Spleen (tissue), 11 donors: Measurements from ENCODE around the gene MFN2. TPM values are rescaled to one million over a fixed set of nuclear protein-coding genes. Genes with fewer than 3 reads are reported as not detected.
A peak's percentile ranks its signal among the peaks of the same experiment; 100 is the strongest.

Source experiments
- DNase-seq: peaks from one replicate; pipeline ENCODE4 v3.0.0-alpha.2; 2020
- H3K27ac ChIP-seq, 8 donors: fragments of 200-600 bp; sonication (generic) in 7 of 8; 1 replicate in 4 of 8; 2 replicates in 4 of 8; pipeline versions ENCODE4 v1.5.0 to v1.8.0; 2016 to 2021; ENCODE audit warnings: inconsistent platforms in 4 of 8, mild to moderate bottlenecking in 4 of 8, moderate library complexity in 1 of 8
- H3K27me3 ChIP-seq, 7 donors: fragments of 200-600 bp; sonication (generic) in 6 of 7; replicated peaks in 1 of 7; 1 replicate in 4 of 7; 2 replicates in 3 of 7; pipeline versions ENCODE4 v1.5.0 to v1.8.0; 2016 to 2021; ENCODE audit warnings: inconsistent platforms in 3 of 7, mild to moderate bottlenecking in 1 of 7
- H3K36me3 ChIP-seq, 6 donors: fragments of 200-600 bp; sonication (generic) in 5 of 6; 1 replicate in 4 of 6; 2 replicates in 2 of 6; pipeline versions ENCODE4 v1.5.0 to v1.8.0; 2016 to 2021; ENCODE audit warnings: inconsistent platforms in 2 of 6
- H3K4me1 ChIP-seq, 6 donors: fragments of 200-600 bp; sonication (generic) in 5 of 6; 1 replicate in 3 of 6; 2 replicates in 3 of 6; pipeline versions ENCODE4 v1.5.0 to v1.8.0; 2016 to 2021; ENCODE audit warnings: inconsistent platforms in 3 of 6
- H3K4me3 ChIP-seq, 8 donors: fragments of 200-600 bp; sonication (generic) in 7 of 8; 1 replicate in 4 of 8; 2 replicates in 4 of 8; pipeline versions ENCODE4 v1.5.0 to v1.8.0; 2016 to 2021; ENCODE audit warnings: inconsistent platforms in 4 of 8, mild to moderate bottlenecking in 4 of 8, moderate library complexity in 2 of 8
- H3K9me3 ChIP-seq, 8 donors: fragments of 200-600 bp; sonication (generic) in 7 of 8; 1 replicate in 4 of 8; 2 replicates in 4 of 8; pipeline versions ENCODE4 v1.5.0 to v1.8.0; 2016 to 2021; ENCODE audit warnings: inconsistent platforms in 4 of 8
- POLR2A ChIP-seq, 3 donors: fragments of 450-650 bp; IDR thresholded peaks; one replicate each; pipeline ENCODE4 v1.5.1; 2017; ENCODE audit warnings: antibody characterized with exemption in 3 of 3, mild to moderate bottlenecking in 1 of 3
- POLR2AphosphoS5 ChIP-seq, 3 donors: sonication (generic); formaldehyde crosslinking; IDR thresholded peaks; one replicate each; pipeline ENCODE4 v1.5.1; 2017; ENCODE audit warnings: antibody characterized with exemption in 3 of 3
- WGBS, 5 donors: extraction: QIAGEN DNeasy Blood & Tissue Kit in 3 of 5; methylation state at CpG; one replicate each; pipeline versions ENCODE4 v1.1.5 to v1.1.7; 2013 to 2018; 5-methylcytosine and 5-hydroxymethylcytosine counted together
- intact Hi-C: fragments of 100-400 bp; cut with DNase I; formaldehyde crosslinking; loops from one replicate; pipeline ENCODE4 v1.15.0; 2023; ENCODE audit warnings: low total_unique reads
- polyA plus RNA-seq, 3 donors: library from polyadenylated mRNA; stranded (reverse); fragments of 200-250 nt; gene quantifications; one replicate each; pipeline ENCODE4 v1.2.1, GENCODE V29; 2013
- total RNA-seq, 7 donors: library from RNA; depleted of rRNA in 3 of 7; stranded (reverse); fragments of >200 nt in 3 of 7; fragmentation: NEBNext Ultra II Directional in 4 of 7; extraction: Animal tissue kit (Norgen Biotek cat#: 25700) in 4 of 7; gene quantifications; one replicate each; pipeline versions ENCODE4 v1.1.0 to v1.2.1, GENCODE V29; 2016 to 2021
- TF ChIP-seq, protein P1 (sequence below), 11 experiments: fragments of 200-600 bp in 7 of 11; fragments of 450-650 bp in 4 of 11; sonication (generic) in 4 of 11; IDR thresholded peaks in 8 of 11; conservative IDR thresholded peaks in 3 of 11; 1 replicate in 7 of 11; 2 replicates in 4 of 11; pipeline versions ENCODE4 v1.4.0 to v1.8.0; 2016 to 2021; ENCODE audit warnings: antibody characterized with exemption in 11 of 11, inconsistent platforms in 4 of 11, mild to moderate bottlenecking in 1 of 11
- donor health status: healthy with polysubstance abuse.
- donor health status: DM: no; HTN: no; CAD: no; lungs with moderate emphysema.
- donor health status: DM: no; HTN: no; CAD: no.
- donor health status: Bipolar disorder and iron deficiency.
- donor health status: healthy.
- donor health status: DM: no; HTN: no; CAD: no.
- donor health status: DM: yes; HTN: yes; CAD: no.

Gene MFN2
- total and polyA plus RNA-seq, 10 donors, result 14.8 to 69.6 (median 60.5) TPM

DNA sequence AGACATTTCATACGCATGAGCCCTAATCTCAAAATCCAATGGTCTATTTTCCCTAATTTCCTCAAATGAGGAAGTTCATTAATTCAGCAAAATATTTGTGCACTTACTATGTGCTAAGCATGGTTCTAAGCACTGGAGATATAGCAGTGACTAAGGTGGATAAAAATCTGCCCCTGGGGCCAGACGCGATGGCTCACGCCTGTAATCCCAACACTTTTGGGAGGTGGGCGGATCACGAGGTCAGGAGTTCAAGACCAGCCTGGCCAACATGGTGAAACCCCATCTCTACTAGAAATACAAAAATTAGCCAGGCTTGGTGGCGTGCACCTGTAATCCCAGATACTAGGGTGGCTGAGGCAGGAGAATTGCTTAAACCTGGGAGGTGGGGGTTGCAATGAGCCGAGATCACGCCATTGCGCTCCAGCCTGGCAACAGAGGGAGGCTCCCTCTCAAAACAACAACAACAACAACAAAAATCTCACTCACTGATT is 34.8 kb downstream of the MFN2 start:
- no peaks in the 10 kb centered on the region for H3K27me3 ChIP-seq
- DNase-seq, result no peak
- no peak for TF ChIP-seq POLR2AphosphoS5 (IDR thresholded peaks at IDR 0.05)
- TF ChIP-seq, protein P1, sequence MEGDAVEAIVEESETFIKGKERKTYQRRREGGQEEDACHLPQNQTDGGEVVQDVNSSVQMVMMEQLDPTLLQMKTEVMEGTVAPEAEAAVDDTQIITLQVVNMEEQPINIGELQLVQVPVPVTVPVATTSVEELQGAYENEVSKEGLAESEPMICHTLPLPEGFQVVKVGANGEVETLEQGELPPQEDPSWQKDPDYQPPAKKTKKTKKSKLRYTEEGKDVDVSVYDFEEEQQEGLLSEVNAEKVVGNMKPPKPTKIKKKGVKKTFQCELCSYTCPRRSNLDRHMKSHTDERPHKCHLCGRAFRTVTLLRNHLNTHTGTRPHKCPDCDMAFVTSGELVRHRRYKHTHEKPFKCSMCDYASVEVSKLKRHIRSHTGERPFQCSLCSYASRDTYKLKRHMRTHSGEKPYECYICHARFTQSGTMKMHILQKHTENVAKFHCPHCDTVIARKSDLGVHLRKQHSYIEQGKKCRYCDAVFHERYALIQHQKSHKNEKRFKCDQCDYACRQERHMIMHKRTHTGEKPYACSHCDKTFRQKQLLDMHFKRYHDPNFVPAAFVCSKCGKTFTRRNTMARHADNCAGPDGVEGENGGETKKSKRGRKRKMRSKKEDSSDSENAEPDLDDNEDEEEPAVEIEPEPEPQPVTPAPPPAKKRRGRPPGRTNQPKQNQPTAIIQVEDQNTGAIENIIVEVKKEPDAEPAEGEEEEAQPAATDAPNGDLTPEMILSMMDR (IDR thresholded peaks at IDR 0.05 in 8 of 11, conservative IDR thresholded peaks at IDR 0.05 in 3 of 11), result no peak
- no peak for TF ChIP-seq POLR2A (IDR thresholded peaks at IDR 0.05)
- peaks cover 0 to 49% (median 32%) of the 10 kb centered on the region in 6 donors for H3K36me3 ChIP-seq
- intact Hi-C loops, result no loop called here
- 74 to 86% (median 81%) methylated on average over 10 of the region's 10 CpGs for WGBS, 5 donors
- no peaks in the 10 kb centered on the region for H3K9me3 ChIP-seq
- peaks cover 0 to 37% (median 15%) of the 10 kb centered on the region in 6 donors for H3K4me1 ChIP-seq
- no peak overlapping the region for H3K4me3 ChIP-seq
- H3K27ac ChIP-seq, result peak overlapping the region in 5 of 8 donors; percentile 37 to 67 (median 58)

DNA sequence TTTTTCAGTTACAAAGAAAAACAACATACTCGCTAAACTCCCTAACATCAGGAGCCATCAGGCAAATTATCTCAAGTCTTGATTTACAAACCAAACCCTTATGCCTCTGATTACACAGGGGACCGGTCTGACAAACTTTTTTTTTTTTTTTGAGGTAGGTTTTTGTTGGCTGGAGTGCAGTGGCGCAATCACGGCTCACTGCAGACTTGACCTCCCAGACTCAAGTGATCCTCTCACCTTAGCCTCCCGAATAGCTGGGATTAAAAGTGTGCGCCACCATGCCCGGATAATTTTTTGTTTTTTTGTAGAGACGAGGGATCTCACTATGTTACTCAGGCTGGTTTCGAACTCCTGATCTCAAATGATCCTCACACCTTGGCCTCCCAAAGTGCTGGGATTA is 35.3 kb downstream of the MFN2 start:
- Histone ChIP-seq H3K4me1 (peaks cover 3 to 41% (median 20%) of the 10 kb centered on the region in 6 donors), H3K27me3 (no peaks in the 10 kb centered on the region), H3K27ac (peak overlapping the region in 4 of 8 donors; percentile 57 to 67 (median 58)), H3K4me3 (no peak overlapping the region), H3K9me3 (no peaks in the 10 kb centered on the region), H3K36me3 (peaks cover 0 to 45% (median 27%) of the 10 kb centered on the region in 6 donors)
- 87 to 97% (median 95%) methylated on average over 9 of the region's 9 CpGs for WGBS, 5 donors
- TF ChIP-seq POLR2AphosphoS5 (IDR thresholded peaks at IDR 0.05), result no peak
- no peak for TF ChIP-seq POLR2A (IDR thresholded peaks at IDR 0.05)
- TF ChIP-seq, protein P1 (IDR thresholded peaks at IDR 0.05 in 8 of 11, conservative IDR thresholded peaks at IDR 0.05 in 3 of 11), result no peak
- intact Hi-C loops, result no loop called here
- DNase-seq, result no peak

DNA sequence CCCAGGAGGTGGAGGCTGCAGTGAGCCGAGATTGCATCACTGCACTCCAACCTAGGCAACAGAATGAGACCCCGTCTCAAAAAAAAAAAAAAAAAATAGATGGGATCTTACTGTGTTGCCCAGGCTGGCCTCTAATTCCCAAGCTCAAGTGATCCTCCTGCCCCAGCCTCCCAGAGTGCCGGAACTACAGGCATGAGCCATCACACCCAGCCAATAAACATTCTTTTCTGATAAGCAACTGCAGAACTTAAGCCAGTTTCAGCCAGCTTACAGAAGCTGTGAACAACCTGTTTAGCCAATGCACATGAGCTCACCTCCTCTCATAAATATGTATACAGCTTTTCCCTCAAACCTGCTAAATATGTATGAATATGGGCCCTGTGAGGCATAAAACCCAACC is 35.9 kb downstream of the MFN2 start:
- no peaks in the 10 kb centered on the region for H3K9me3 ChIP-seq
- H3K4me3 ChIP-seq, result no peak overlapping the region
- intact Hi-C loops, result no loop called here
- H3K27ac ChIP-seq, result no peak overlapping the region
- H3K27me3 ChIP-seq, result no peaks in the 10 kb centered on the region
- WGBS, 5 donors, result 80 to 98% (median 93%) methylated on average over 3 of the region's 3 CpGs
- peaks cover 0 to 38% (median 20%) of the 10 kb centered on the region in 6 donors for H3K36me3 ChIP-seq
- no peak for DNase-seq
- TF ChIP-seq, protein P1 (IDR thresholded peaks at IDR 0.05 in 8 of 11, conservative IDR thresholded peaks at IDR 0.05 in 3 of 11), result no peak
- no peak for TF ChIP-seq POLR2AphosphoS5 (IDR thresholded peaks at IDR 0.05)
- TF ChIP-seq POLR2A (IDR thresholded peaks at IDR 0.05), result no peak
- H3K4me1 ChIP-seq, result peaks cover 3 to 47% (median 25%) of the 10 kb centered on the region in 6 donors

DNA sequence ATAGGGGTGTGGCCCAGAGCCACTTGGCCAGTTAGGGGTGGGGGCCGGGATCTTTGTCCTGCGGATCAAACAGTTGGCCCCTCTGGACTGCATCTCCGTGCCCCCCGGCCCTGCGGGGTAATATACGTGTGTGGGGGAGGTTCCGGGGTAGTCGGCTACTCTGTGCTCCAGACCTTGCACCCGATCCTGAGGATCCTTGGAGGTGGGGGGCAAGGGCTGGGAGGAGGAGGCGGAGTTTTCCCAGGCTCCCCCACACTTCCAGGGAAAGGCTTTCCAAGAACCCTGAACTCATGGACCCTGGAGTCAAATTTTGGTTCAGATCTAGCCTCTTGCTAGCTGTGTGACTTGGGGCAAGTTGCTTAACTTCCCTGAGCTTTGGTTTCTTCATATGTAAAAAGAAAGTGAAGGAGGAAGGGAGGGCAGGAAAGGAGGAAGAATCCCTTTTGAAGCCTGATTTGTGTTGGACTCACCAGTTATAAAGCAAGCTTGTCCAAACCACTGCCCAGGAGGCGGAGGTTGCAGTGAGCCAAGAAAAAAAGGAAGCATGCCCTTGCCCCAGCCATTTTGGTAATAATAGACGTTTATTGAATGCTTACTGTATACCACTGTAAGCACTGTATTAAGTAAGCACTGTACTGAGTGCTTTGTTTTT is 39.7 kb downstream of the MFN2 start:
- Histone ChIP-seq H3K27me3 (no peaks in the 10 kb centered on the region), H3K36me3 (peaks cover 0 to 37% (median 30%) of the 10 kb centered on the region in 6 donors), H3K27ac (peak overlapping the region; percentile 68 to 93 (median 86)), H3K9me3 (no peaks in the 10 kb centered on the region), H3K4me3 (peak overlapping the region; percentile 87 to 98 (median 94)), H3K4me1 (peaks cover 3 to 41% (median 25%) of the 10 kb centered on the region in 6 donors)
- intact Hi-C loops, result no loop called here
- TF ChIP-seq POLR2A (IDR thresholded peaks at IDR 0.05), result no peak
- no peak for TF ChIP-seq POLR2AphosphoS5 (IDR thresholded peaks at IDR 0.05)
- TF ChIP-seq, protein P1 (IDR thresholded peaks at IDR 0.05 in 8 of 11, conservative IDR thresholded peaks at IDR 0.05 in 3 of 11), result no peak
- 4 to 10% (median 6%) methylated on average over 11 to 12 of the region's 12 CpGs for WGBS, 5 donors
- DNase-seq, result no peak
